GM18870 (cell line): ENCODE data around the gene TCF12.
"Not testable (repeated sequence)": the region's sequence is repeated elsewhere in the genome, so short reads cannot be mapped to it uniquely, and the experiment has no call there.

Experiments used
- ATAC-seq: cut with Tn5 transposase; IDR thresholded peaks from one replicate; pipeline ENCODE4 v1.9.1; 2021; ENCODE audit warnings: moderate library complexity; ENCODE audit not compliant: unreplicated experiment

The TCF12 gene

GRCh38 chr15:56943403-56943802 is 25.0 kb downstream of the TCF12 start:
- no peak for ATAC-seq

GRCh38 chr15:56944485-56944884 is 26.0 kb downstream of the TCF12 start:
- no peak for ATAC-seq

GRCh38 chr15:56946150-56946549 is 27.7 kb downstream of the TCF12 start:
- no peak for ATAC-seq

DNA sequence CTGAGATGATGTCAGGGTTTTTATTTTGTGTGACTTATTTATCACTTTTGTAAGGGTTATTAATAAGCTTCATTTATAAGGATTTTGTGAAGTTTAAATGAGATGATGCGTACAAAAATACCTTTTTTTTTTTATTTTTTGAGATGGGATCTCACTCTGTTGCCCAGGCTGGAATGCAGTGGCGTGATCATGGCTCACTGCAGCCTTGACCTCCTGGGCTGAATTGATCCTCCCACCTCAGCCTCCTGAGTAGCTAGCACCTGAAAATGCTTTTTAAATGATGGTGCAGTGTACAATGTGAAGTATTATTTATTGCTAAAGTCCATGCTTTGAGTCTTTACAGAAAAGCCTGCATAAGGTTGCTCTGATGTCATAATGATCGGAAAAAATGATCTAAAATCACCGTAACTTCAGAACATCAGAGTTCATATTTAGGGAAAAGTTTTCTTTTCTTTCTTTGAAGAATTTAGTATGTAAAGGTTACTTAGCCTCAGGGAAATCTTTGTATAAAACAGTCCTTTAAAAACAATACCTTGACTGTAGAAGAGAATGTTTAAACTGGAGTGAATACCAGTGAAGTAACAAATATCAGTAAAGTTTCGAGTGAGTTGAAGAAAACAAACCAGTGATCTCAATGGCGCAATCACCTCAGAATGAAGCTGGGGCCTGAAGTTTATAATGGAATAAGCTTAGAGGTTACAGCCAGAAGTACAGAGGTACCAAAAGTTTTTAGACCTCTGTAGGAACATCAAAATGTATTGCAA is 29.7 kb downstream of the TCF12 start:
- no peak for ATAC-seq

DNA sequence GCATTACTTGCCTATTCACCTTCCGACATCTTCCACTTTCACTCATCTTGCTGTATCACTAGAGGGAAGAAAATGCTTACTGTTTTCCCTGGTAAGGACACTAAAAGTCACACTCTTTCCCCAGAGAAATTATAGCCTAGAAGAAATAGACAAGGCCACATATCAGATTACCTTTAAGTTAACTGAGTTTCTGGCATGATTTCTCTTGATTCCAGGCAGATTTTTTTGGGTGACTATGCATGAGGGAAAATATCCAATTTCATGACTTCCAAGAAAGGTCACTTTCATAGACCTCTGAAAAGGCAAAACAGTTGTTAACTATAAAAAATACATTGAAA is 30.3 kb downstream of the TCF12 start:
- no peak for ATAC-seq

GRCh38 chr15:56950979-56951378 is 32.5 kb downstream of the TCF12 start:
- ATAC-seq, result peak; percentile 81

- ATAC-seq, result no peak
Observed at GRCh38 chr15:56953790-56954189, 35.3 kb downstream of the TCF12 start.

- not testable (repeated sequence) for ATAC-seq
Observed at GRCh38 chr15:56955011-56955410, 36.6 kb downstream of the TCF12 start.

DNA sequence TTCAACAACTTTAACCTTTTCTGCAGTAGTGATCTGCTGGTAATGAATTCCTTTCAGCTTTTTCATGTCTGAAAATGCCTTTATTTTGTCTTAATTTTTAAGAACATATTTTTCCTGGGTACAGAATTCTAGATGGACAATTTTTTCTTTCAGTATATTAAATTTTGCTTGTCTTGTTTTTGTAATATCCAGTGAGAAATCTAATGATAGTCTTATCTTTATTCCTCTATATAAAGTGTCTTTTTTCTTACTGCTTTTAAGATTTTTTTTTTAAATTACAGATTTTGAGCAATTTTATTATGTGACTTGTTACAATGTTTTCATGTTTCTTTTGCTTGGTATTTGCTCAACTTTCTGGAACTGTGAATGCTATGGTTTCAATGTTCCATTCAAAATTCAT is 38.1 kb downstream of the TCF12 start:
- ATAC-seq, result no peak

DNA sequence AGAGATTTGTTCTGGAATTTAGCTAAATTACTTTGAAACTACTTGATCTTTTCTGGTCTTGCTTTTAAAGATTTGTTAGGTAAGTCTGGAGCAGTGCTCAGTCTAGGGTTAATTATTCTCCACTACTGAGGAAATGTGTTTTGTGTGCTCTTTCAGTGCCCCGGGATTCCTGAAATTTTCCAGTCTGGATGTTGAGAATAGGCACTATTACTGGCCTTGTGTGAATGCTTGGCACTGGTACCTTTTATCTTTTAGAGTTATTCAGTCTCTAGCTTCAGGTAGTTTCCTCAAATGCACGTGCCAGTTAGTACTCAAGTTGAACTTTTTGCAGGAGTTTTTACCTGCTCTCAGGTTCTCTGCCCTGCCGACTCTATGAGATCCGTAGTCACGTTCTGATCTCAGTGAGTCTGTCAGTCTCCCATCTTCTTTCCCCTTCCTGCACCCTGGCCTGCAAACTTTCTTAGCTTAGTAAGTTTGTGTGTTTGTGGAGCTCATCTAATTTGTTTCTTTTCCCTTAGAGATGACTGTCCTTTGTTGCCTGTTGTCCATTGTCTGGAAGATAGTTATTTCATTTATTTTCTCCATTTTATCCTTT is 39.5 kb downstream of the TCF12 start:
- no peak for ATAC-seq

- ATAC-seq, result no peak
Observed at GRCh38 chr15:56959318-56959648, 40.8 kb downstream of the TCF12 start.

DNA sequence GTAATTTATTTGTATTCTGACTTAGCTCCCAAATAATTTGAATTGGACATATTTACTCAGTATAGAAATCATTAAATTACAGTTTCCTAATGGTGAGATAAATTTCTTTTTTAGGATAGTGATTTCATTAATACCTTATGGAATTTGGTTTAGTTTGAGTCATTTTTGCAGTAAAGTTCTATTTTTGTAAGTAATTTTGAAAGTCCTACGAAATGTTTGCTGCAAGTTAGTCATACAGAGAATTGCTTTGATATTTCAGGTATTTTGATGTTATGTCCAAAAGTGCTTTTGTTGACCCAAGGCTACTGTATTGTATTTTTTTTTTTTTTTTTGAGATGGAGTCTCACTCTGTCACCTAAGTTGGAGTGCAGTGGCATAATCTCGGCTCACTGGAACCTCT is 41.7 kb downstream of the TCF12 start:
- no peak for ATAC-seq

- ATAC-seq, result no peak
Observed at GRCh38 chr15:56963126-56963525, 44.7 kb downstream of the TCF12 start.

- ATAC-seq, result no peak
Observed at GRCh38 chr15:56963710-56964109, 45.3 kb downstream of the TCF12 start.

- no peak for ATAC-seq
Observed at GRCh38 chr15:56964182-56964581, 45.7 kb downstream of the TCF12 start.

GRCh38 chr15:56965231-56966013 is 47.0 kb downstream of the TCF12 start:
- ATAC-seq, result no peak

DNA sequence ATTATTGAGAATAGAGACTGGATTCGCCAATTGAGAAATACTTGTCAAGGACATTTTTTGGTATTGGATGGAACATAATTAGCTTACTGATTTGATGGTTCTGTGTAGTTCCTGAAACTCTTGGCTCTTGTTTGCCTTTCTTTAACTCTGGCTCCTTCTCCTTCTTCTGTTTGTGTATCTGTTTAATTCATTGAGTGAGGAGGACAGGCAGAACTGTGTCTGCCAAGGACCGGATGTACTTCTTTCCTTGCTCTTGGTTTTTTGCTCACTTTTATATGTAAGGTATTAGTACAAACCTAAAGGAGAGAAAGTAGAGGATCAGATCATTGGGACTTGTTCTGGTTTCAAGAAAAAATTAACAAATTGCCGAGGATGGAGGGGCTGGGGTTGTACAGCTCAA is 48.9 kb downstream of the TCF12 start:
- ATAC-seq, result no peak

- ATAC-seq, result no peak
Observed at GRCh38 chr15:56968256-56968655, 49.8 kb downstream of the TCF12 start.

- no peak for ATAC-seq
Observed at GRCh38 chr15:56968821-56969220, 50.4 kb downstream of the TCF12 start.

DNA sequence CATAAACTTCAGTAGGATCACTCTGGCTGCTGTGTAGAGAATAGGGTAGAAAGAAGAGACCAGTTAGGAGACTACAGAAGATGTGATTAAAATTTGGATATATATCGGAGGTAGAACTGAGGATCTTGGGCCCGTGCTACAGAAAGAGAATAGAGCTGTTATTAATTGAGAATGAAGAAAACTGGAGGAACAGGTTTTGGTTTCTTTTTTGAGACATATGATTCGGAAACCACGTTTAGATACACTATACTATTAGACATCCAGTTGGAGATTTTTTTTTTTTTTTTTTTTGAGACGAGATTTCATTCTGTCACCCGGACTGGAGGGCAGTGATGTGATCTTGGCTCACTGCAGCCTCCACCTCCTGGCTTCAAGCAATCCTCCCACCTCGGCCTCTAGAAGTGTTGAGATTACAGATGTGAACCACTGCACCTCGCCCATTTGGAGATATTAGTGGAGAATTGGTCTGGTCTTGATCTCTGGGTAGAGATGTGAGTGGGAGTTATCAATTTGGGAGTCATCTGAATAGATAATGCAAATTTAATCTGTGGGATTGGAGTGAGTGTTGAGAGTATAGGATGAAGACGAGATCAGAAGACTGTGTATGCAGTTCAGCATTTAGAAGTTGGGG is 50.9 kb downstream of the TCF12 start:
- ATAC-seq, result no peak

GRCh38 chr15:56971571-56971970 is 53.1 kb downstream of the TCF12 start:
- ATAC-seq, result no peak

GRCh38 chr15:56972016-56972415 is 53.6 kb downstream of the TCF12 start:
- no peak for ATAC-seq
